ENCODE measurements around the gene HOMER3. TPM values are rescaled to one million over a fixed set of nuclear protein-coding genes. Genes with fewer than 3 reads are reported as not detected.

HOMER3 gene
- total and polyA plus RNA-seq, 11 donors = 13.6 to 36.8 (median 20.8) TPM

DNA sequence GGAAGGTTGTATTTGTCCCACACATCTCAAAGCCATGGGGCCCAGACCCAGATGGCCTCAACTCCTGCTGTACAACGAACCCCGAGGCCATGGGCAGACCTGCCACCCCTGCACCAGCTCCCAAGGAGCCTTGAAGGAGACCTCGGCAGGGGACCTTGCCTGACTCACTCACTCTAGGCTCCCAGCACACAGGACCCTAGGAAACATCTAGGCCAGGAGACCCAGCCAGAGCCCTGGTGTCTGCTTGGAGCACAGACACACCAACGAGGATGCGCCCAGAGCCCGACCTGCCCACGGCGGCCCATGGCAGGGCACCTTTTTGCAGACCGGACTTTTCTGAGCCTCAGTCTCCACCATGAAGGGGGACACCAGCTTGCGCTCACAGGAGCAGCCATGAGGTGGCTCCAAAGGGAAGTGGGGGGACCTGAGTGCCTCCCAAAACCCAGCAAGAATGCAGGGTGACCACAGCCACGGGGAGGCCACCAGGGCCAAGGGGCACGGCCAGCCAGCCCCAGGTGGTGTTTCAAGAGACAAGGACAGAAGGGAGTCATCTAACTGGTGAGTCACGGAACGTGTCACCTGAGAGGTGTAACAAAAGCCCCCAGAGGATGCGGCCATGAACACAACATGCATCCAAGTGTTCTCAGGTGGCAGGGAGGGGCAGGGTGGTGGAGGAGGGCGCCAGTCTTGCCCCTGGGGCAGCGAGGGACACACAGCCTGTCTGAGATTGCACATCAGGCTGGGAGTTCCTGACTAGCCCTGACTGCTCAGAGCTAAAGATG lies 40.1 kb downstream of the HOMER3 start:
- DNase-seq (no peak), ATAC-seq (no peak)
- intact Hi-C loops (cut with DNase I) = no loop called here
- 89 to 95% (median 91%) methylated on average over 15 to 17 of the region's 17 CpGs for WGBS, 4 donors
- Histone ChIP-seq H3K4me3 (no peak overlapping the region), H3K36me3 (peaks cover 0 to 62% (median 40%) of the 10 kb centered on the region in 9 donors), H3K4me1 (peaks cover 0 to 7% (median 0%) of the 10 kb centered on the region in 12 donors), H3K9me3 (no peaks in the 10 kb centered on the region), H3K27me3 (peaks cover 0 to 6% (median 0%) of the 10 kb centered on the region in 9 donors), H3K27ac (no peak overlapping the region)
- TF ChIP-seq POLR2A (IDR thresholded peaks at IDR 0.05) (no peak), CTCF (IDR thresholded peaks at IDR 0.05) (no peak)

GRCh38 chr19:18899624-18900560 lies 41.1 kb downstream of the HOMER3 start:
- WGBS, 4 donors = 90 to 94% (median 91%) methylated on average over 16 to 20 of the region's 20 CpGs
- TF ChIP-seq POLR2A (IDR thresholded peaks at IDR 0.05) (no peak), CTCF (IDR thresholded peaks at IDR 0.05) (no peak)
- intact Hi-C loops (cut with DNase I) = loop anchor here in 2 of 10 donors (10.0 kb wide), 1 partner anchor 85 kb away; no protein-coding TSS in a partner anchor
- no peak for DNase-seq
- H3K4me3 ChIP-seq = no peak overlapping the region
- H3K27me3 ChIP-seq = peaks cover 0 to 15% (median 4%) of the 10 kb centered on the region in 9 donors
- peaks cover 0 to 52% (median 30%) of the 10 kb centered on the region in 9 donors for H3K36me3 ChIP-seq
- no peak overlapping the region for H3K27ac ChIP-seq
- no peaks in the 10 kb centered on the region for H3K9me3 ChIP-seq
- ATAC-seq = no peak
- H3K4me1 ChIP-seq = peaks cover 0 to 16% (median 7%) of the 10 kb centered on the region in 12 donors

DNA sequence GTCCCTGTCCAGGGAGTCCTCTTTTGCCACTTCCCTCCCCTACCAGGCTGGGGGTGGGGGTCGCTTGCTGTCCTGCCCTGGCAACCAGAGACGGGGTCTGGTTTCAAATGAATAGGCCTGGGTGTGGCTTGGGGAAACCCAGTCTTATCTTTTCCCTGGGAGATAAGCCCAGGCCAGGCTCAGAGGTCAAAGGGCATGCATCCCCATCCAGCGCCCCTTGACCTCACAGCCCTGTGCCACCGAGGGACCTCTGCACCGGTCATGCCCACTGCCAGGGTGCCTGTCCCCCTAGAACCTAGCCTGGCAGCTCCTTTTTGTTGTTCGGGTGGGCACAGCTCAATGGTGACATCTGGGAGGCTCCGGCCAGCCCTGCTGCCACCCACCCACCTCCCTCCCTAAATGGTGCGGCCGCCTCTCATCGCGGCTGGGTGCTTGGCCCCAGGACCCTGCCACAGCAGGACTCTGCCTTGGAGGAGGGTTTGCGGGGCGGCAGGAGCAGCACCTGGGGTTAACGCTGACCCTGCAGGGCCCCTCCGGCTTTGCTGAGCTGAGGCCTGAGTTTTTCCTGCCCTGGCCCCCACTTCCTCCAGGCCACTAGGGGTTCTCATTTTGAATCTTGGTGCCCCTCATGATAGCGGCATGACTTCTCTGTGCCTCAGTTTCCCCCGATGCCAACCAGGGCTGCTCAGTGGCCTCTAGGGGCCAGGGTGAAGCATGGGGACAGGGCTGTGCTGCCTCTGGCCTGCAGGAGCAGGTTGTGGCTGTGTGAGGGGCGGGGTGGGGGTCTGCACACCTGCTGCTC lies 42.2 kb downstream of the HOMER3 start:
- TF ChIP-seq POLR2A (IDR thresholded peaks at IDR 0.05) (no peak), CTCF (IDR thresholded peaks at IDR 0.05) (no peak)
- Histone ChIP-seq H3K4me3 (no peak overlapping the region), H3K27me3 (peaks cover 0 to 24% (median 12%) of the 10 kb centered on the region in 9 donors), H3K36me3 (peaks cover 0 to 41% (median 25%) of the 10 kb centered on the region in 9 donors), H3K9me3 (no peaks in the 10 kb centered on the region), H3K27ac (no peak overlapping the region), H3K4me1 (peaks cover 0 to 27% (median 13%) of the 10 kb centered on the region in 12 donors)
- intact Hi-C loops (cut with DNase I) = loop anchor here in 2 of 10 donors (10.0 kb wide), 1 partner anchor 86 kb away; no protein-coding TSS in a partner anchor
- no peak for ATAC-seq
- DNase-seq = no peak
- WGBS, 4 donors = 77 to 100% (median 83%) methylated on average over 8 to 18 of the region's 18 CpGs

Measured in heart left ventricle (tissue), 16 donors.